ENCODE measurements around the gene CXXC1.
"Not testable (repeated sequence)": the region's sequence is repeated elsewhere in the genome, so short reads cannot be mapped to it uniquely, and the experiment has no call there.

CXXC1 gene

GRCh38 chr18:50276452-50276851 is 11.0 kb downstream of the CXXC1 start:
- in situ Hi-C loops (cut with MboI; ENCODE audit: low sequenced_read_pairs): no loop called here

GRCh38 chr18:50275503-50276036 is 11.9 kb downstream of the CXXC1 start:
- in situ Hi-C loops (cut with MboI; ENCODE audit: low sequenced_read_pairs): no loop called here

- in situ Hi-C loops (cut with MboI; ENCODE audit: low sequenced_read_pairs): no loop called here
These were observed 12.6 kb downstream of the CXXC1 start for GRCh38 chr18:50274941-50275340.

- in situ Hi-C loops (cut with MboI; ENCODE audit: low sequenced_read_pairs): no loop called here
These were observed 13.4 kb downstream of the CXXC1 start for GRCh38 chr18:50274044-50274442.

- in situ Hi-C loops (cut with MboI; ENCODE audit: low sequenced_read_pairs): no loop called here
These were observed 14.1 kb downstream of the CXXC1 start for GRCh38 chr18:50273203-50274043.

- in situ Hi-C loops (cut with MboI; ENCODE audit: low sequenced_read_pairs): no loop called here
These were observed 14.9 kb downstream of the CXXC1 start for GRCh38 chr18:50272568-50272967.

- in situ Hi-C loops (cut with MboI; ENCODE audit: low sequenced_read_pairs): no loop called here
These were observed 19.3 kb downstream of the CXXC1 start for GRCh38 chr18:50268022-50268747.

- in situ Hi-C loops (cut with MboI; ENCODE audit: low sequenced_read_pairs): no loop called here
These were observed 21.2 kb downstream of the CXXC1 start, which contains the start of gene CFAP53 for GRCh38 chr18:50266248-50266704. Gene CFAP53 (minus strand): TSS chr18:50266495. CDS start chr18:50266404, 91 bp downstream.

GRCh38 chr18:50262977-50263376 is 24.5 kb downstream of the CXXC1 start:
- in situ Hi-C loops (cut with MboI; ENCODE audit: low sequenced_read_pairs): no loop called here

GRCh38 chr18:50250935-50251334 is 36.6 kb downstream of the CXXC1 start:
- in situ Hi-C loops (cut with MboI; ENCODE audit: low sequenced_read_pairs): no loop called here

- in situ Hi-C loops (cut with MboI; ENCODE audit: low sequenced_read_pairs): no loop called here
These were observed 37.9 kb downstream of the CXXC1 start for GRCh38 chr18:50249576-50249975.

- in situ Hi-C loops (cut with MboI; ENCODE audit: low sequenced_read_pairs): no loop called here
These were observed 39.9 kb downstream of the CXXC1 start for GRCh38 chr18:50247561-50247960.

GRCh38 chr18:50241768-50242167 is 45.7 kb downstream of the CXXC1 start:
- in situ Hi-C loops (cut with MboI; ENCODE audit: low sequenced_read_pairs): not testable (repeated sequence)

- in situ Hi-C loops (cut with MboI; ENCODE audit: low sequenced_read_pairs): no loop called here
These were observed 47.4 kb downstream of the CXXC1 start for GRCh38 chr18:50240080-50240563.

- in situ Hi-C loops (cut with MboI; ENCODE audit: low sequenced_read_pairs): no loop called here
These were observed 55.1 kb downstream of the CXXC1 start for GRCh38 chr18:50232419-50232818.
